GM21447 (cell line): ENCODE measurements around the gene DIPK1B.

Experiments
- ATAC-seq: cut with Tn5 transposase; IDR thresholded peaks from one replicate; pipeline ENCODE4 v1.9.1; 2021; ENCODE audit not compliant: unreplicated experiment

Gene DIPK1B

DNA sequence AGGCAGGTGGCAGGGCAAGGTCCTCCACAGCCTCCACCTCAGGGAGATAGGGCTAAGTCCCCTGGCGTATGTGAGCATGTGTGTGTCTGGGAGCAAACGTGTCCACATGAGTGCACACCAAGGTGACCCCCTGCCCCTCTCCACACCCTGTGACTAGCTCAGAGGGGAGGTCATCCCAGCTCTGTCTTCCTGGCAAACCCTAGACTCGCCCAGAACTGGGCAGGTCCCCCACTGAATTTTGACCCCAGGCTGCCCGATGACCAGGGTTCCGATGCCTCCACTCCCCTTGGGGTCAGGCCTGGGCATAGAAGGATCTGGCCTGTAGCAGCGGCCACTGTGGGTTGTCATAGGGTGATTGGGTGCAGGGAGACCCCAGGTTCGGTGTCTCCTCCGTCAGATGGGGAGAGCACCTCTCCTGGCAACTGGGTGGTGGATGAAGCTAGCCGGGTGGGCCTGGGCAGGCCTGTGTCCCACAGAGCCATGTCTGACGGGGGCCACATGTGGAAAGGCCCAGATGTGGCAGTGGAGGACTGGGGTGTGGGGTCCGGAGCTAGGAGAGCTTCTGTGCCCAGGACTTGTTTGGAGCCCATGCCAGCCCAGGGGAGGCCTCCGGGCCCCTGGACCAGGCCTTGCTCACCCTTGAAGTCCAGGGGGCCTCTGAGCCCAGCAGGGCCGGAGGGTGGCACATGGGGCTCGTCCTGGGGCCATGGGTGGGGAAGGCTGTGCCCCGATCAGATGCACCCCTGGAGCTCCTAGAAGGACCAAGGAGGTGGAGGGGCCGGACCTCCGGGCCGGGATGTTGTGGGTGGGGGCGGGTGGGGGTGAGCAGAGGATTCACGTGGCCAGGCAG lies 6.2 kb downstream of the DIPK1B start:
- ATAC-seq = no peak

DNA sequence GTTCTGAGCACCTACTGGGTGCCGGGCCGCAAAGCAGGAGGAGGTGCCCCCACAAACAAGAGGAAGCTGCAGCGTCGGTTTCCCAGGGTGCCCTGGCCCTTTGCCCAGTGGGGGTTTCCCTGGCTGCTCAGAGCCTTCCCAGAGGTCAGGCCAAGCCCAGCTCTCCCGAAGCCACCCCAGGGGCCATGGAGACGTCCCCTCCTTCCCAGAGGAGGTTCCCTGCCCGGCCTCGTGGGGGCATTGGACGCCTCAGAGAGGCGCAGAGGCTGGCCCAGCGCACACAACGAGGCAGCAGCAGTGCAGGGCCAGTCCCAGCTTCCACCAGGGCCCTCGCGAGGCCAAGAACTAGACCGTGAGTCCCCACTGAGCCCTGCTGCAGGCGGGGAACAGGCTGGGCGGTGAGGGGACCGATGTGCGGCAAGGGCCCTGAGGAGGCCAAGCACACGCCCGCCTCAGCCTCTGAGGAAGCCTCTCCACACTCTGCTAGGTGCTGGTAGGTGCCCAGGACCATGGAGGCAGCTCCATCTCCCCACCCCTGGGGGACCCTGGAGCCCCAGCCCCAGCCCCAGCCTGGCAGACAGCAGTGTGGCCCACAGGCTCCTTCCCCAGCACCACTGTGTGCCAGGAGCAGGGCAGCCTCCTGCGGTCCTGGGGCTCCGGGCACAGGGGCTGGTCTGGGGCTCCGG lies 7.0 kb downstream of the DIPK1B start:
- ATAC-seq = no peak

DNA sequence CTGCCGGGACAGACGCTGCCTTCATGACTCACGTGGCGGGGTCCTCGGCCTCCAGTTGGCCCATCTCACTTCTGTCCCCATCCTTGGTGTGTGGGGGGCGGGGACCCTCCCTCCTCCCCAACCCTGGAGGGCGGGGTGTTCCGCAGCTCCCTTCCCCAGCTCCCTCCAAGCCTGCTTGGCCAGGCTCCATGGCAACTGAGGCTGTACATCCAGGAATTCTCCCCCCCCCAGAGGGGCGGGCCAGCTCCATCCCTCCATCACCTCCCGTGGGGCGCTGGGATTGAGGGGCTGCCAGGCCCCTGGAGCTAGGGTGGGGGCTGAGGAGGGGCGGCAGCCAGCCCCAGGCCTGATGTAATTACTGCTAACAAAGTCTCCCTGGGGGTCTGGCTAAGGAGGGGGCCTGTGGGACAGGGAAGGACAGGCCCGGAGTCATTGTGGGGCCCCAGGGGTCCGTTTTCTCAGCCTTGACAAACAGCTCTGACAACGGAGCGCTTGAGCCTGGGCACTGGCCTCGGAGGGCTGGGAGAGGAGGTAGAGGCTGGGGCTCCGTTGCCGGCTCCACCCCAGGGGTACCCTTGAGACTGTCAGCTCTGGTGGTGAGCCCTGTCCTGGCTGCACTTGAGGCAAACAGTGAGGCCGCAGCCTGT lies 8.0 kb downstream of the DIPK1B start:
- no peak for ATAC-seq

GRCh38 chr9:136720898-136721338 lies 8.5 kb downstream of the DIPK1B start:
- no peak for ATAC-seq

GRCh38 chr9:136721339-136722092 lies 9.1 kb downstream of the DIPK1B start:
- ATAC-seq = no peak

DNA sequence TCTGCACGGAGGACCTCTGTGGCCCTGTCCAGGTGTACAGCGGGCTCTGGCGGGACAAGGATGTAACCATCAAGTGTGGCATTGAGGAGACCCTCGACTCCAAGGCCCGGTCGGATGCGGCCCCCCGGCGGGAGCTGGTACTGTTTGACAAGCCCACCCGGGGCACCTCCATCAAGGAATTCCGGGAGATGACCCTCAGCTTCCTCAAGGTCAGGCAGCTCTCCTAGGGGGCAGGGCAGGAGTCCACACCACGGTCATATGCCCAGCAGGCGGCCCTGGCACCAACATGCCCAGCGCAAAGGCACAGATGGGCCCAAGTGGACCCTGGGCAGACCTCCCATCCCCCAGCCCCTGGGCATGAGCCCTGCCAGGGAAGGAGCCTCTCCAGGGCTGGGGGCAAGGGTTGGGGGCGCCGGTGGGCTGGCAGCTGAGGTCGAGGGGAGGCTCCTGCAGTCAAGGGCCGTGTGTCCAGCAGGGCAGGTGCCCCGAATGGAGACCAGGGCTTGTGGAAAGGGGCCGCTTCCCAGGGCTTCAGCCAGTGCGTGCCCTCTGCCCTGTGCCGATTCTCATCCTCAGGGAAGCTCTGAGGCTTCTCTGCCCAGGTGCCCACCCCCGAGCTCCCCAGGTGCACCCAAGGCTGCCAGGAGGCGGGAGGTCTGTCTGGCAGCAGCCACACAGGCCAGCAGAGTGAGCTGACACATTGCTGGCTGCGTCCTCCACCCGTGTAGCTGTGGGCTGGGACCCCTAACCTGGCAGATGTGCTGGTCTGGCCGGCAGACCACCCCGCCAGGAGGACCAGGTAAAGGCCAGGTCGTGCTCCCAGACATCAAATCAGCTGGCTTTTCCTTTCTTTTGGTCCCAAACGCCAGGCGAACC lies 10.0 kb downstream of the DIPK1B start:
- ATAC-seq = no peak

DNA sequence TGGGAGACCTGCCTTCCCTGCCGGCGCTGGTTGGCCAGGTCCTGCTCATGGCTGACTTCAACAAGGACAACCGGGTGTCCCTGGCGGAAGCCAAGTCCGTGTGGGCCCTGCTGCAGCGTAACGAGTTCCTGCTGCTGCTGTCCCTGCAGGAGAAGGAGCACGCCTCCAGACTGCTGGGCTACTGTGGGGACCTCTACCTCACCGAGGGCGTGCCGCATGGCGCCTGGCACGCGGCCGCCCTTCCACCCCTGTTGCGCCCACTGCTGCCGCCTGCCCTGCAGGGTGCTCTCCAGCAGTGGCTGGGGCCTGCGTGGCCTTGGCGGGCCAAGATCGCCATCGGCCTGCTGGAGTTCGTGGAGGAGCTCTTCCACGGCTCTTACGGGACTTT lies 10.6 kb downstream of the DIPK1B start:
- no peak for ATAC-seq

DNA sequence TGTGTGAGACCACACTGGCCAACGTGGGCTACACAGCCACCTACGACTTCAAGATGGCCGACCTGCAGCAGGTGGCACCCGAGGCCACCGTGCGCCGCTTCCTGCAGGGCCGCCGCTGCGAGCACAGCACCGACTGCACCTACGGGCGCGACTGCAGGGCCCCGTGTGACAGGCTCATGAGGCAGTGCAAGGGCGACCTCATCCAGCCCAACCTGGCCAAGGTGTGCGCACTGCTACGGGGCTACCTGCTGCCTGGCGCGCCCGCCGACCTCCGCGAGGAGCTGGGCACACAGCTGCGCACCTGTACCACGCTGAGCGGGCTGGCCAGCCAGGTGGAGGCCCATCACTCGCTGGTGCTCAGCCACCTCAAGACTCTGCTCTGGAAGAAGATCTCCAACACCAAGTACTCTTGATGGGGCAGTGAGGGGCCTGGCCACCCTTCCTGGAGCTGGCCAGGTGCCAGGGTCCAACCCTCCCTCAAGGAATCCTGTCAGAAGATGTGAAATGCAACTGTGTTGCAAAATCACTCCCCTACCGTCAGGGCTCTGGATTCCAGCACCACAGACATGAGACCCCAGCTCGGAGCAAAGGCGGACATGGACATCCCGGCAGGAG lies 11.1 kb downstream of the DIPK1B start:
- ATAC-seq = no peak

- ATAC-seq = no peak
Measured at GRCh38 chr9:136723989-136724388, 11.6 kb downstream of the DIPK1B start.

DNA sequence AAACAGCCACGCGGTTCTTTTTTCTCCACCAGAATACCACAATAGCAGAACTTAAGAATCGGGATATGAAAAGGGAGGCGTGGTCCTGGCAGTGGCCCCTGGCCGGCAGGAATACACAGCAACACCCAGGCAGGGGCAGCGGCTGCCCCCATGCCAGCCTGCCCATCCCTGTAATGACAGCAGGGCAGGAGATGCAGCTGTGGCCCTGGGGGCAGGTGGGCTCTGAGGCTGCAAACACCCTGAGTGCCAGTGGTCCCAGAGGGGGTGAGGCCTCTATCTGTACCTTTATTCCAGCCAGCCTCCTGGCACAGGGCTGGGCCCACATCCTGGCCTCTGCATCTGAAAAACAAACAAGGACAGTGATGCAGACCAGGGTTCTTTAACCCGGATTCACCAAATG lies 12.4 kb downstream of the DIPK1B start:
- no peak for ATAC-seq

DNA sequence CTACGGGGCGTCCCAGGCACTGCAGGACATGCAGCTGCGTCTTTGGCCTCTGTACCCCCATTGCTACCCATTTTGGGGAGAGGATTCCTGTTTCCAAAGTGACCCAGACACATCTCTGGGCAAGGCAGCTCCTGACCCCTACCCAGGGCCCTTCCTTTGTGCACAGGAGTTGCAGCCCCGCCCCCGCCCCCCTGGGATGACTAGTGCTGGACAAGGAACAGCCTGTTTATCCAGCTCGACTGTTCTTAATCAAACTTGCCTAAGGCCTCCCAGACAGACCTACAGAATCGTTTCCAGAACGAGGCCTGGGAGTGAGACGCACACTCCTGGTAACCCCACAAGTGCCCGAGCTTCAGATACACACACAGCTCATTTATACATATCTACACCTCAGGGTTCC lies 13.2 kb downstream of the DIPK1B start:
- ATAC-seq = no peak

- ATAC-seq = no peak
Measured at GRCh38 chr9:136726118-136726517, 13.7 kb downstream of the DIPK1B start.

GRCh38 chr9:136726631-136727191 lies 14.3 kb downstream of the DIPK1B start:
- ATAC-seq = no peak

DNA sequence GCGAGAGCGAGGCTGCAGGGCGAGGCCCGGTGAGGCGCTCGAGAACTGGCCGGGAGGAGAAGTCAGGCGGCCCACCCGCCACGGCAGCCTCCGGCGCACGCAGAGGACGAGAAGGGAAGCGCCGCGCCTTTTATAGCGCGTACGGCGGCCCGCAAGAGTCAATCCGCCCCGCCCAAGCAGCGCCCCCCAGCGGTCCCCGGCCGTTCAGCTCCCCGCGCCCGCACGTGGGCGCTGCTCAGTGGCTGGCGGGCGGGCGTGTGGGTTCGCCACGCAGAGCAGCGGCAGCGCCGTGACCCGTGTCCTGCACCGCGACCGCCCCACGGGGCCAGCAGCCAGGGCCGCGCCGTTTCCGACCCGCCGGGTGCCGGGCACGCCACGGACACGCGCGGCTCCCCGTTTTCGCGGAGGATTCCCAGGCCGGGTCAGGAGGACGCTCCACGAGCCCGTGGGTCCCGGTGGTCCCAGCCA lies 15.7 kb downstream of the DIPK1B start:
- ATAC-seq = no peak

DNA sequence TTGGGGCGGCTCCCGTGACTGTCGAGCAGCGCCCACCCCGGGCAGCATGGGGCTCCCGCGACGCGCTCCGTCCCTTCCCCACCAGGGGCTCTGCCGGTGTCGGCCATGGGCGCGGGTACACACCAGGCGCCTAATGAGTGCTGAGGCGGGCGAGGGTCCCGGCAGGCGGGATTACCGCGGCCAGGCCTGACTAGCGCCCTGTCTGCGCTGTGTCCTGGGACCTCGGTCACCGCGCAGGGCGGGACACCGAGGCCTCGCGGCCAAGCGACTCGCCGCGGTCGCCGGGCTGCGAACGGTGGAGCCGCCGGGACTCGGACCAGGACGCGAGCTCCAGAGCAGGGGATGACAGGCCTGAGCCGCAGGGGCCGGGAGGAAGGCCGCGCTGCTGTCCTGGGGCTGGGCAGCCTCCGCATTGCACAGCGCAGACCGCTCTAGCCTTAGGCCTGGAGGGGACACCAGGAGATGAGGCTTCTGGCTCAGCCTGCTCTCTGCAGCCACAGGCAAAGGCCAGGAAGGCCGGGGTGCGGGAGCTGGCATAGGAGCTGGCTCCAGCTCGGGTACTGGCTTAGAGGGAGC lies 16.3 kb downstream of the DIPK1B start:
- ATAC-seq = no peak

DNA sequence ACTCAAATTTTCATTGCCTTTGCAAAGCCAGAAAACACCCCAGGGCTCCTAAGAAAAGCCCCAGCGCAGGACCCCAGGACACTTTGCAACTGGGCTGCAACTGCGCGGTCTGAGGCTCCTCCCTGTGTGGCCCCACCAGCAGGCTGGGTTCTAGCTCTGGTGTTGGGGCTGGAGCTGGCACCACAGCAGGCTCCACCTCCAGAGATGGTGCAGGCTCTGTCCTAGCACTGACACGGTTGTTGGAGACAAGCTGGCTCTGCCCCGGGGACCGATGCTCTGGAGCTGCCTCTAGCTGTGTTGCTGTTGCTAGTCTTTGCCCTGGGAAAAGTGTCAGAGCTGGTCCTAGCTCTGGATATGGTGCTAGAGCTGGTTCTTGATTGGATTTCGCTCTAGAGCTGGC lies 16.8 kb downstream of the DIPK1B start:
- no peak for ATAC-seq

DNA sequence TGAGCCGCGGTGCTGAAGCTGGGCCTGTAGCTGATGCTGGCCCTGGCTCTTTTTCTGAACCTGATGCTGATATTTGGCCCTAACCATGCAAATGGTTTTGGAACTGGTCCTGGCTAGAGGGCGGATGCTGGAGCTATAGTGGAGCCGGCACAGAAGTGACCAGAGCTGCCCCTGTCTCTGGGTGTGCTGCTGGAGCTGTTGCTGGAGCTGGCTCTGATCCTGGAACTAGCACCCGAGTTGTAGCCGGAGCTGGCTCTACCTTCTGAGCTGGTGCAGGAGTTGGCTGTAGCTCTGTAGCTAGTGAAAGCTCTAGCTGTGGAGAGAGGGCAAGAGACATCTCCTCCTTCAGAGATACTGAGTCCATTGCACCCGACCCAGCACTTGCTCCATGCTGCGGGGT lies 17.6 kb downstream of the DIPK1B start:
- no peak for ATAC-seq

DNA sequence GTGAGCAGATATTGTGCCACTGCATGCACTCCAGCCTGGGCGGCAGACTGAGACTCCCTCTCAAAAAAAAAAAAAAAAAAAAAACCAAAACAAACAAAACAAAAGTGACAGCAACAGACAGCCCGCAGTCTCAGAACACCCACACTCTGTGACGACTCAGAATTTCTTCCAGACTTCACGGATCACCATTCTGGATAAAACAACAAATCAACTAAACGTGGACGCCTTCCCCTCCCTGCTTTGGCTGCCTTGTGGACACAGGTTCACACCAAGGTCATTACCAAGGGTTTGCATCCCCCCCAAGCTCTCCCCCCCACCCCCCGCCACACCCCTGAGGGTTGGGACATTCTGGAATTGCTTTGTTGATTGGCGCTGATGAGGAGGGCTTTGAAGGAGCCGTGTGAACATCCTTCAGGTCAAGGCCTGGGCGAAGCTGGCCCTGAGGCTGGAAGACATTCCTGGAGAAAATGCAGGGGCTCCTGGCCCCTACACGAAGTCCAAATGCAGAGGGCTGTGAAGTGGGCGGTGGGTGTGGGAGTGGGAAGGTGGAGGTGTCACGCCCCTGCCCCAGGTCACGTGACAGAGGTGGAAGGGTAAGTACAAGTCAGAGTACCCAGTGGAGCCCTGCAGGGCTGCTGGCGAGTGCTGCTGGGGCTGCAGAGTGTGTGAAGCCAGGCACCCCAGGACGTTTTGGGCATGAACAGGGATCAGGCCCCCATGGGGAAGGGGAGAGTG lies 20.2 kb downstream of the DIPK1B start:
- no peak for ATAC-seq
